LHCN-M2 (cell line): Measurements from ENCODE around the gene TSNAX. TPM values are rescaled to one million over a fixed set of nuclear protein-coding genes. Genes with fewer than 3 reads are reported as not detected.
"Not testable (repeated sequence)": the region's sequence is repeated elsewhere in the genome, so short reads cannot be mapped to it uniquely, and the experiment has no call there.

Experiments used
- DNase-seq: peaks from one replicate; pipeline ENCODE4 v3.0.0-alpha.2; 2012; ENCODE audit warnings: low read depth
- total RNA-seq: library from RNA; depleted of rRNA; stranded (reverse); fragments of >200 nt; gene quantifications from 2 replicates; pipeline ENCODE4 v1.2.3, GENCODE V29; 2014

Gene TSNAX
- total RNA-seq, 1 experiment from 2014 or later = 44.7 TPM

GRCh38 chr1:231561647-231562383, 33.3 kb downstream of the TSNAX start:
- no peak for DNase-seq

- no peak for DNase-seq
These were observed 34.8 kb downstream of the TSNAX start for GRCh38 chr1:231563247-231563646.

- no peak for DNase-seq
These were observed 35.9 kb downstream of the TSNAX start for GRCh38 chr1:231564373-231564772.

- no peak for DNase-seq
These were observed 38.0 kb downstream of the TSNAX start for GRCh38 chr1:231566496-231566895.

GRCh38 chr1:231570262-231570661, 41.8 kb downstream of the TSNAX start:
- DNase-seq = not testable (repeated sequence)

- no peak for DNase-seq
These were observed 43.4 kb downstream of the TSNAX start for GRCh38 chr1:231571904-231572303.

GRCh38 chr1:231575472-231575871, 47.0 kb downstream of the TSNAX start:
- DNase-seq = no peak

GRCh38 chr1:231576804-231577718, 48.6 kb downstream of the TSNAX start:
- no peak for DNase-seq

GRCh38 chr1:231580874-231581273, 52.4 kb downstream of the TSNAX start:
- DNase-seq = no peak

GRCh38 chr1:231581859-231582258, 53.4 kb downstream of the TSNAX start:
- peak; percentile 17 for DNase-seq

- DNase-seq = no peak
These were observed 54.9 kb downstream of the TSNAX start for GRCh38 chr1:231583376-231583775.

- DNase-seq = peak; percentile 67
These were observed 55.6 kb downstream of the TSNAX start for GRCh38 chr1:231584117-231584516.

- DNase-seq = no peak
These were observed 56.5 kb downstream of the TSNAX start for GRCh38 chr1:231584921-231585320.

- DNase-seq = peak; percentile 63
These were observed 62.2 kb downstream of the TSNAX start for GRCh38 chr1:231590453-231591198.

- peak; percentile 32 for DNase-seq
These were observed 63.0 kb downstream of the TSNAX start for GRCh38 chr1:231591466-231591865.

GRCh38 chr1:231592809-231593208, 64.3 kb downstream of the TSNAX start:
- no peak for DNase-seq

GRCh38 chr1:231593264-231593663, 64.8 kb downstream of the TSNAX start:
- not testable (repeated sequence) for DNase-seq

GRCh38 chr1:231594123-231594522, 65.7 kb downstream of the TSNAX start:
- DNase-seq = no peak

- DNase-seq = no peak
These were observed 66.3 kb downstream of the TSNAX start for GRCh38 chr1:231594749-231595148.

- DNase-seq = no peak
These were observed 67.9 kb downstream of the TSNAX start for GRCh38 chr1:231596337-231596791.

- no peak for DNase-seq
These were observed 69.5 kb downstream of the TSNAX start for GRCh38 chr1:231597971-231598370.

GRCh38 chr1:231600458-231600976, 72.0 kb downstream of the TSNAX start:
- DNase-seq = no peak
